CD8-positive, alpha-beta memory T cell (primary cell): ENCODE measurements around the gene TRMU. TPM values are rescaled to one million over a fixed set of nuclear protein-coding genes. Genes with fewer than 3 reads are reported as not detected.

Experiments
- CTCF ChIA-PET: fragments of 350-600 bp; sonication (Branson Sonifier 250); formaldehyde crosslinking; loops from one replicate; lab custom pipeline; 2021; ENCODE audit warnings: antibody characterized with exemption; lab: Charles Lee
- POLR2A ChIA-PET: fragments of 350-600 bp; sonication (Branson Sonifier 250); formaldehyde crosslinking; loops from one replicate; lab custom pipeline; 2021; ENCODE audit warnings: antibody characterized with exemption; lab: Charles Lee
- DNase-seq, 5 donors: peaks; one replicate each; pipeline versions ENCODE4 v3.0.0 to v3.0.0-alpha.2; 2020 to 2022; ENCODE audit warnings: mixed read lengths in 1 of 5
- H3K27ac ChIP-seq: one replicate; pipeline ENCODE4 v1.7.0; 2013; ENCODE audit warnings: low read depth, mild to moderate bottlenecking, low read length, moderate library complexity
- H3K27me3 ChIP-seq: 2 replicates; pipeline ENCODE4 v1.7.0; 2013; ENCODE audit warnings: low read length, mild to moderate bottlenecking; ENCODE audit not compliant: insufficient read depth, poor library complexity, severe bottlenecking
- H3K36me3 ChIP-seq: 2 replicates; pipeline ENCODE4 v1.7.0; 2013; ENCODE audit warnings: mild to moderate bottlenecking, low read length, moderate library complexity; ENCODE audit not compliant: insufficient read depth
- H3K4me1 ChIP-seq: 2 replicates; pipeline ENCODE4 v1.7.0; 2013; ENCODE audit warnings: mild to moderate bottlenecking, low read length, moderate library complexity; ENCODE audit not compliant: insufficient read depth
- H3K4me3 ChIP-seq: 2 replicates; pipeline ENCODE4 v1.7.0; 2013; ENCODE audit warnings: mild to moderate bottlenecking, low read length
- H3K9me3 ChIP-seq: 2 replicates; pipeline ENCODE4 v1.7.0; 2013; ENCODE audit warnings: mild to moderate bottlenecking, low read length
- H3K27ac Mint-ChIP-seq, 8 donors: one replicate each; pipeline ENCODE4 v1.8.0; 2020 to 2021; ENCODE audit warnings: mixed read lengths in 8 of 8, mild to moderate bottlenecking in 6 of 8, inconsistent platforms in 3 of 8, moderate library complexity in 3 of 8
- H3K27me3 Mint-ChIP-seq, 2 donors: one replicate each; pipeline ENCODE4 v1.8.0; 2020 to 2021; ENCODE audit warnings: mixed read lengths in 2 of 2, mild to moderate bottlenecking in 1 of 2, moderate library complexity in 1 of 2
- H3K36me3 Mint-ChIP-seq, 3 donors: one replicate each; pipeline ENCODE4 v1.8.0; 2020 to 2021; ENCODE audit warnings: mixed read lengths in 3 of 3, inconsistent platforms in 1 of 3, mild to moderate bottlenecking in 1 of 3
- H3K4me1 Mint-ChIP-seq, 3 donors: one replicate each; pipeline ENCODE4 v1.8.0; 2020 to 2021; ENCODE audit warnings: mixed read lengths in 3 of 3, inconsistent platforms in 1 of 3, mild to moderate bottlenecking in 1 of 3
- H3K4me3 Mint-ChIP-seq, 7 donors: one replicate each; pipeline ENCODE4 v1.8.0; 2020 to 2021; ENCODE audit warnings: mixed read lengths in 7 of 7, mild to moderate bottlenecking in 6 of 7, moderate library complexity in 4 of 7, inconsistent platforms in 2 of 7
- H3K9me3 Mint-ChIP-seq, 5 donors: one replicate each; pipeline ENCODE4 v1.8.0; 2020 to 2022; ENCODE audit warnings: mixed read lengths in 5 of 5, mild to moderate bottlenecking in 3 of 5, moderate library complexity in 2 of 5, inconsistent platforms in 1 of 5
- polyA plus RNA-seq: library from polyadenylated mRNA; unstranded; fragments of 300-500 nt; fragmentation: Illumina TruSeq; gene quantifications from one replicate; pipeline ENCODE4 v1.2.3, GENCODE V29; 2021
- total RNA-seq, 2 experiments: library from RNA; stranded (reverse); gene quantifications; one replicate each; pipeline ENCODE4 v1.2.3, GENCODE V29; 2021

TRMU gene
- total and polyA plus RNA-seq, 3 experiments from 2014 or later = 13.3 to 69.5 (median 68.9) TPM

DNA sequence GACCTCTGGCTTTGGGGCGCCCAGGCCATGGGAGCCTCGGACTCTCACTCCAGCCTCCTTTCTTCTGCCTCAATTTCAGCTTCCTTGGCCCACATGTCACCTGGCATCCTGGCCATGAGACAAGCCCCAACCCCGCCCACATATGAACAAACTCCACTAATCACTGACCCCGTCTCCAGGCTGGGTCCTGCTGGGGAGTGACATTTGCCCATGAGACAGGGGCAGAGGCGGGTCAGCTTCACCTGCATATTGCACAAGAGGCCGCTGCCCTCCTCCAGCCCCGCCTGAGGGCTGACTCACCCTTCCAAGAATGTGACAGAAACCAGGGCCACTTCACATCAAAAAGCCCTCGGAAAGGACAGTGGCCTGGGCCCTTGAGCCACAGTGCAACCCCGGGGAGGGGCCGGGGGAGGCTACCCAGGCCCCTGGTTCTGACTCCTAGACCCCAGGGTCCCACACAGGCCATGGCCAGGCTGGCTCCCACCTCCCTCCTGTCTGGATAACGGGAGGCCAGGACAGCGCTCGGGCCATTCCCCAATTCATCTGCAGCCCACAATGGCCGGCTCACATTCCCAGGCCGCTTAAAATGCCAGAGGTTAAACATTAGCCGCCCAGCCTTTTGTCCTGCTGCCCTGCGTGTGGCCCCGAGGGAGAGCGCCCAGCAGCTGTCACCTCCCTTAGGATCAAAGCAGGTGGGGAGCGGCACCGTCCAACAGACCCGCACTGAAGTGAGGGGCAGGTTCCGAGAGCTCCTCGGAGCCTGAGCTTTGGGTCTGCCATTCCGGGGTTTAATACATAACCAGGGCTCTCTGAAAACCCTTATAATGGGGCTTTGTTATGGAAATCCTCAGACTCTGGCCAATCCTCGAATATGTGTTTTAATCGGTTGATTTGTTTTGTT lies 42.3 kb downstream of the TRMU start:
- no peaks in the 10 kb centered on the region for H3K36me3 ChIP-seq
- H3K4me1 ChIP-seq = peaks cover 15% of the 10 kb centered on the region
- ChIA-PET POLR2A (no interaction called here), CTCF (interaction anchor here (2.1 kb wide), 1 partner anchor 10 kb away, joined by 9 read pairs; no protein-coding TSS in a partner anchor)
- Mint-ChIP-seq H3K4me1 (peaks cover 19 to 22% (median 21%) of the 10 kb centered on the region in 3 donors), H3K9me3 (peaks cover 5 to 21% (median 16%) of the 10 kb centered on the region in 5 donors), H3K4me3 (peak overlapping the region in 1 of 7 donors; percentile 13), H3K27ac (peak overlapping the region in 1 of 8 donors; percentile 22), H3K36me3 (peaks cover 0 to 4% (median 0%) of the 10 kb centered on the region in 3 donors), H3K27me3 (peaks cover 0 to 1% of the 10 kb centered on the region in 2 donors)
- H3K9me3 ChIP-seq = no peaks in the 10 kb centered on the region
- no peak overlapping the region for H3K27ac ChIP-seq
- H3K4me3 ChIP-seq = no peak overlapping the region
- DNase-seq = no peak
- H3K27me3 ChIP-seq = no peaks in the 10 kb centered on the region

DNA sequence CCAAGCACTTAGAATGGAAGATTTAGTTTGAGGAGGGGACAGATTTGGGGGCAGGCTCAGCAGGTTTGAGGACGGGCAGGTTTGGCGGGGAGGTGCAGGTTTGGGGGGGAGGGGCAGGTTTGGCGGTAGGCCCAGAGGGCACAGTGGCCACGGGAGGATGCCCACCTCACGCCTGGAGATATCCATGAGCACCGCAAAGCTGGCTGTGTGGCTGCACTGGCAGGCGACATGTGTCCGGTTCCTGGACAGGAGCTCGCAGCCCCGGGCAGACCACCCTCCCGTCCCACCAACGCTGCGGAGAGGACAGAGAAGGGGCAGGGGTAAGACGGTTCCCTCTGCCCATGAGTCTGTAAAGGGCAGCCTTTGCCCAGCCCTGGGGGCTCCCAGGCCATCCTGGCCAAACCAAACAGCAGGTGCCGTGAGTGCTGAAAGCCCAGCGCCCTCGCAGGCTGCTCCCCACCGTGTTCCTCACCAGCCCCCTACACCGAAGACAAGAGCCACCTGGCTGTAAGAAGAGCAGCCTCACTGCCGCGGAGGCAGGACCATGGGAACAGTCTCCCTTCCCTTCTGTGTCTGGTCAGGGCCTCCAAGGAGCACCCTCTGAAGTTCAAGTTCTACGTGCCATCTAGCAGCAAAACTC lies 43.0 kb downstream of the TRMU start:
- peaks cover 11% of the 10 kb centered on the region for H3K4me1 ChIP-seq
- Mint-ChIP-seq H3K27ac (no peak overlapping the region), H3K9me3 (peaks cover 5 to 21% (median 16%) of the 10 kb centered on the region in 5 donors), H3K36me3 (peaks cover 0 to 4% (median 0%) of the 10 kb centered on the region in 3 donors), H3K4me1 (peaks cover 14 to 17% (median 17%) of the 10 kb centered on the region in 3 donors), H3K27me3 (peaks cover 0 to 1% of the 10 kb centered on the region in 2 donors), H3K4me3 (no peak overlapping the region)
- no peaks in the 10 kb centered on the region for H3K36me3 ChIP-seq
- no peak overlapping the region for H3K27ac ChIP-seq
- no peak overlapping the region for H3K4me3 ChIP-seq
- DNase-seq = peak in 1 of 5 donors; percentile 38
- CTCF ChIA-PET = no interaction called here
- POLR2A ChIA-PET = no interaction called here
- no peaks in the 10 kb centered on the region for H3K9me3 ChIP-seq
- H3K27me3 ChIP-seq = no peaks in the 10 kb centered on the region

DNA sequence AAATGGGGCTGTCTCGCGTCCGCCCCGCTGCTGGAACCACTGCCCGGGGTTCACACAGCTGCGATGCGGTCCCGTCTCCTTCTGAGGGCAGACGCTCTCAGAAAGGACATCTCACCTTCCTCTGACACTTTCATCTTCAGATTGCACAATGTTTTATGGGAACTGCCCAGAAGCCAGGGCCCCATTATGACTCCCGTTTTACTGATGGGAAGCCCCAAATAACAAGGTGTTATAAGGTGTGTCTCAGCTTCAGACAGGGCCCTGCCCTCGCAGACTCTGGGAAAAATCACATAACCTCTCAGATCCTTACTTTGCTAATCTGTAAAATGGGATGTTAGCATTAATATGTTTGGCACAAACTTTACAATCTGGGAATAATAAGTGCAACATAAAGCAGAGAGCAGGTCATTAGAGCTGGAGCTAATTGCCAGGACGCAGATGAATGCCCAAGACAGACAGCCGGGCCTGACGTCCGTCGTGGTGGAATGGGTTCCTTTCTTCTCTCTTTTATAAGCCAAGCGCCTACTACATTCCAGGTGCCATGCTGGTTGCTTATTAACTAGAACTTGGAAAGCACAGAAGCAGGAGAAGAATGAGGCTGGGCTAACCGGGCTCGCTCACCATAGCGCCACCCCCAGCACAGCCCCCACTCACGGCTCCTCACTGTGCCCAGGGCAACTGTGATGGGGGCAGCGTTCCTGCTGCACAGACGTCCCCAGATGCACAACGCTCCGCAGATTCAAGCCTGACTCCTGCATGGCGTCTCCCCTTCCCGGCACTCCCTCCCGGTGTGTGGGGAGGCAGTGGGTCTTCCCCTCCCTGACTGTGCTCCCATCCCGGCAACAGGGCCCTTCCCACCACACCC lies 43.8 kb downstream of the TRMU start:
- peaks cover 4% of the 10 kb centered on the region for H3K4me1 ChIP-seq
- Mint-ChIP-seq H3K9me3 (peaks cover 5 to 18% (median 13%) of the 10 kb centered on the region in 5 donors), H3K4me3 (no peak overlapping the region), H3K27me3 (peaks cover 0 to 1% of the 10 kb centered on the region in 2 donors), H3K27ac (peak overlapping the region in 1 of 8 donors; percentile 89), H3K4me1 (peaks cover 7 to 10% (median 10%) of the 10 kb centered on the region in 3 donors), H3K36me3 (peaks cover 0 to 4% (median 0%) of the 10 kb centered on the region in 3 donors)
- H3K4me3 ChIP-seq = no peak overlapping the region
- H3K36me3 ChIP-seq = no peaks in the 10 kb centered on the region
- no peaks in the 10 kb centered on the region for H3K27me3 ChIP-seq
- ChIA-PET POLR2A (no interaction called here), CTCF (no interaction called here)
- no peak overlapping the region for H3K27ac ChIP-seq
- DNase-seq = no peak
- H3K9me3 ChIP-seq = no peaks in the 10 kb centered on the region

DNA sequence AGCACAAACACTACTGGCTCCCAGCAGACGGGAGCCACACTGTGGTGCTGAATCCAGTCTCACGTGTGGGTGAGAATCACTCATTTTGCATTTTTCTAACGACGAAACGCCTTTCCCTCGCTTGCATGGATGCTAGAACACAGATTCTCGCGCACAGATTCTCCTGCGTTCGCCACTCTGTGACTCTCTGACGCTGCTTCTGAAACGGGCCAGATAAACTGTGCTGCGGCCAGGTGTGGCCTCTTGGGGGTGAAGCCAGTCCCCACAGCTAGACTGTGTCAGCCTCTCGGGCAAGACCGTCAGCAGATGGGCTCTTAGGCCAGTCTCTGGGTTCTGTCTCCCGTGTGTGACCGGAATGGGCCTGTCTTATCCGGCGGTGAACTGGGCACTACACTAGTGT lies 44.6 kb downstream of the TRMU start:
- Mint-ChIP-seq H3K4me3 (no peak overlapping the region), H3K27ac (peak overlapping the region in 2 of 8 donors; percentile 29 to 72), H3K9me3 (peaks cover 5 to 15% (median 11%) of the 10 kb centered on the region in 5 donors), H3K4me1 (peaks cover 5 to 7% (median 6%) of the 10 kb centered on the region in 3 donors), H3K36me3 (peaks cover 0 to 4% (median 0%) of the 10 kb centered on the region in 3 donors), H3K27me3 (peaks cover 0 to 1% of the 10 kb centered on the region in 2 donors)
- ChIA-PET POLR2A (no interaction called here), CTCF (no interaction called here)
- no peaks in the 10 kb centered on the region for H3K4me1 ChIP-seq
- no peak overlapping the region for H3K27ac ChIP-seq
- H3K9me3 ChIP-seq = no peaks in the 10 kb centered on the region
- no peak for DNase-seq
- H3K27me3 ChIP-seq = no peaks in the 10 kb centered on the region
- no peaks in the 10 kb centered on the region for H3K36me3 ChIP-seq
- H3K4me3 ChIP-seq = no peak overlapping the region

DNA sequence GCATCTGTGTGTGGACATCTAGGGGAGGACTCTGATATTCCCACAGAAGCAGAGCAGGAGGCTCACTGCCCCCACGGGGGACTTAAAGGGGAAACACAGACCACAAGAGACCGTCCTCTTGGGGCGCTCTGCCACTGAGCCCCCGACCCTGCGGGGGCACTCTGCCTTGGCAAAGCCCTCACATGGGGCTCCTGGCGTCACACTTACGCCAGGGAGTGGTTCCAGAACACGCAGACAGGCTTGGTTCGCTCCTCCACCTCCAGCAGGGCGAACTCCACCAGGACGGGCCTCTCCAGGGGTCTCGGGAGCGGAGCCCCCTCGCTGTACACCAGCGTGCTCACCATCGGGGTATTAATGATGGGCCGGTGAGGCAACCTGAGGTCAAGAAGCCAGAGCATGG lies 45.1 kb downstream of the TRMU start:
- no peak for DNase-seq
- Histone ChIP-seq H3K27ac (no peak overlapping the region), H3K27me3 (no peaks in the 10 kb centered on the region), H3K4me3 (no peak overlapping the region), H3K9me3 (no peaks in the 10 kb centered on the region), H3K36me3 (no peaks in the 10 kb centered on the region), H3K4me1 (no peaks in the 10 kb centered on the region)
- no peak overlapping the region for H3K4me3 Mint-ChIP-seq
- H3K27ac Mint-ChIP-seq = peak overlapping the region in 2 of 8 donors; percentile 65 to 72
- peaks cover 5 to 10% (median 6%) of the 10 kb centered on the region in 5 donors for H3K9me3 Mint-ChIP-seq
- peaks cover 0 to 4% (median 0%) of the 10 kb centered on the region in 3 donors for H3K36me3 Mint-ChIP-seq
- POLR2A ChIA-PET = no interaction called here
- peaks cover 0 to 1% of the 10 kb centered on the region in 2 donors for H3K27me3 Mint-ChIP-seq
- CTCF ChIA-PET = no interaction called here
- peaks cover 3 to 4% (median 4%) of the 10 kb centered on the region in 3 donors for H3K4me1 Mint-ChIP-seq

DNA sequence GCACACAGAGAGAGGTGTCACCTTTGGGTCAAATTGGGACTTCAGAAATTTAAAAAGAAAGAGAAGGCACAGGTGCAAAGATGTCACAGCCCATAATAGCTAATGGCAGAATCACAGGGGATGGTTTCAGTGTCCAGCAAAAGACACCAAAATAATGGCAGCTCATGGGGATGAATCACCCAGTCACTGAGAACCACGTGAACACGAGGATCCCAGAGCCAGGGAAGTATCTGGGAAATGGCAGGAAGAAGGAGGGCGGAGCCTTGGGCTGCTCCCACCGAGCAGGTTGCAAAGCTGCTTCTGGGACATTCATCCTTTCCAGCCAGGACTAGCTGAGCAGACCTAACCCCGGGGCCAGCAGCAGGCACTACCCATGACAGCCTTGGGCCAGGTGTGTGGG lies 45.6 kb downstream of the TRMU start:
- no peaks in the 10 kb centered on the region for H3K36me3 Mint-ChIP-seq
- H3K4me3 Mint-ChIP-seq = no peak overlapping the region
- peaks cover under 1 to 4% (median under 1%) of the 10 kb centered on the region in 5 donors for H3K9me3 Mint-ChIP-seq
- no peaks in the 10 kb centered on the region for H3K4me1 Mint-ChIP-seq
- H3K27me3 Mint-ChIP-seq = peaks cover 0 to 1% of the 10 kb centered on the region in 2 donors
- POLR2A ChIA-PET = no interaction called here
- DNase-seq = no peak
- H3K36me3 ChIP-seq = no peaks in the 10 kb centered on the region
- H3K27me3 ChIP-seq = no peaks in the 10 kb centered on the region
- no peaks in the 10 kb centered on the region for H3K9me3 ChIP-seq
- peak overlapping the region in 1 of 8 donors; percentile 56 for H3K27ac Mint-ChIP-seq
- H3K27ac ChIP-seq = no peak overlapping the region
- H3K4me3 ChIP-seq = no peak overlapping the region
- H3K4me1 ChIP-seq = no peaks in the 10 kb centered on the region
- CTCF ChIA-PET = no interaction called here

DNA sequence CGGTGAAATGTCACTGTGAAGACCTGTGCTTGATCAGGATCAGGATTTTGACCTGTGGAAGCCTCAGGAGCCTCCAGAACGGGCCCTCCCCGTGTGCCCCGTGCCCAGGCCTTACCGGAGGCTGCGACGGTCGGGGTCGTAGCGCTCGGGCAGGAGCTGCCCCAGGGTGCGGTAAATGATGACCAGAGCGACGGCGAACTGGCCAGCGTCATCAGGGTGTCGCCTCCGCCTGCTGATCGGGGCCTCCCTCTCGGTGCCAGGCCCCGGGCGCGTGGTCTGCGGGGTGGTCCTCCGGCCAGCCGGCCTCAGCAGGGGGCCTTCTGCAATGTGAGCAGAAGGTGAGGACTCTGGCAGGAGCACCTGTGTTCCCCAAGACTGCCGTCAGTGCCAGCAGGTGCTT lies 46.2 kb downstream of the TRMU start:
- no peak for DNase-seq
- Mint-ChIP-seq H3K4me3 (no peak overlapping the region), H3K36me3 (no peaks in the 10 kb centered on the region), H3K27ac (no peak overlapping the region), H3K27me3 (peaks cover 0 to 1% of the 10 kb centered on the region in 2 donors), H3K4me1 (no peaks in the 10 kb centered on the region), H3K9me3 (peaks cover 0 to 2% (median 0%) of the 10 kb centered on the region in 5 donors)
- Histone ChIP-seq H3K9me3 (no peaks in the 10 kb centered on the region), H3K36me3 (no peaks in the 10 kb centered on the region), H3K4me3 (no peak overlapping the region), H3K27me3 (no peaks in the 10 kb centered on the region), H3K4me1 (no peaks in the 10 kb centered on the region), H3K27ac (no peak overlapping the region)
- ChIA-PET POLR2A (no interaction called here), CTCF (no interaction called here)
